ENCODE measurements around the gene PPA2. TPM values are rescaled to one million over a fixed set of nuclear protein-coding genes. Genes with fewer than 3 reads are reported as not detected.

Gene PPA2
- total and polyA plus RNA-seq, 10 of the 15 experiments (the other 5 are each of a cell fraction or from before 2014, with no cell fraction given), result 93.8 to 293 (median 146) TPM

- Histone ChIP-seq H2AFZ (ENCODE audit: control insufficient read depth, low read depth, low read length) (no peak overlapping the region), H4K20me1 (ENCODE audit: control insufficient read depth, insufficient read depth) (no peaks in the 10 kb centered on the region), H3K9ac (ENCODE audit: control insufficient read depth, insufficient read depth, low read length) (no peak overlapping the region), H3K36me3 (ENCODE audit: control insufficient read depth in 2 of 2, insufficient read depth in 2 of 2, low read length in 1 of 2) (no peaks in the 10 kb centered on the region), H3K27me3 (replicated peaks in 1 of 2; ENCODE audit: control insufficient read depth in 2 of 2, insufficient read depth in 2 of 2, low read length in 1 of 2) (no peaks in the 10 kb centered on the region), H3K79me2 (ENCODE audit: control insufficient read depth, insufficient read depth, low read length) (no peaks in the 10 kb centered on the region), H3K9me3 (replicated peaks; ENCODE audit: control insufficient read depth, insufficient read depth, low read length) (no peaks in the 10 kb centered on the region), H3K4me3 (no peak overlapping the region), H3K27ac (ENCODE audit: control insufficient read depth, insufficient read depth) (no peak overlapping the region), H3K4me1 (ENCODE audit: control insufficient read depth, insufficient read depth, low read length) (peaks cover 8% of the 10 kb centered on the region; the same call in 1 of the 2 replicates), H3K4me2 (ENCODE audit: control insufficient read depth, insufficient read depth) (no peak overlapping the region)
- SMC1A ChIA-PET (ENCODE audit: uncharacterized antibody, unreplicated experiment), result interaction anchor here (2.7 kb wide), 1 partner anchor 156 kb away, joined by 15 read pairs; no protein-coding TSS in a partner anchor
- in situ Hi-C loops (cut with MboI) (no loop called here), intact Hi-C loops (cut with micrococcal nuclease; ENCODE audit: unreplicated experiment) (loop anchor here (1.0 to 10.0 kb wide), 2 partner anchors 85 to 685 kb away; no protein-coding TSS in a partner anchor)
- POLR2A ChIA-PET, result no interaction called here
- BruUV-seq (replicated peaks), result no TSS peak
- WGBS (ENCODE audit: insufficient coverage, insufficient replicate concordance, low lambda C conversion rate, missing lambda C conversion rate), result 0% methylated on average over 1 of the region's 1 CpG
- CTCF ChIA-PET, result interaction anchor here (0.6 to 2.5 kb wide), 2 partner anchors 157 to 244 kb away, joined by 4 to 7 read pairs; no protein-coding TSS in a partner anchor
- ATAC-seq (peak; percentile 80), DNase-seq (ENCODE audit: low read depth, low spot score) (no peak), FAIRE-seq (no peak)
- TF ChIP-seq MTA3 (IDR thresholded peaks at IDR 0.05; ENCODE audit: borderline replicate concordance, low read length) (no peak), BMI1 (IDR thresholded peaks at IDR 0.05; ENCODE audit: borderline replicate concordance) (no peak; the same call in 1 of the 2 replicates), YY1 (IDR thresholded peaks at IDR 0.05; ENCODE audit: low read depth, low read length) (no peak), RUNX3 (IDR thresholded peaks at IDR 0.05; ENCODE audit: low read length) (no peak), TAF1 (IDR thresholded peaks at IDR 0.05; ENCODE audit: borderline replicate concordance, low read depth, low read length) (no peak), ZNF687 (IDR thresholded peaks at IDR 0.05) (no peak), YBX1 (IDR thresholded peaks at IDR 0.05) (no peak), REST (IDR thresholded peaks at IDR 0.05; ENCODE audit: low read depth, low read length) (no peak)
- RAD21 ChIA-PET (ENCODE audit: unreplicated experiment), result no interaction called here
Observed at GRCh38 chr4:105509714-105510113, 35.9 kb upstream of the PPA2 start.

Data from GM12878 (cell line).